ENCODE data around the gene CCDC102A. TPM values are rescaled to one million over a fixed set of nuclear protein-coding genes. Genes with fewer than 3 reads are reported as not detected.

The CCDC102A gene
- total and polyA plus RNA-seq, 9 of the 15 experiments (the other 6 are each of a cell fraction or from before 2014, with no cell fraction given) = 0.03 to 4.9 (median 1.4) TPM

DNA sequence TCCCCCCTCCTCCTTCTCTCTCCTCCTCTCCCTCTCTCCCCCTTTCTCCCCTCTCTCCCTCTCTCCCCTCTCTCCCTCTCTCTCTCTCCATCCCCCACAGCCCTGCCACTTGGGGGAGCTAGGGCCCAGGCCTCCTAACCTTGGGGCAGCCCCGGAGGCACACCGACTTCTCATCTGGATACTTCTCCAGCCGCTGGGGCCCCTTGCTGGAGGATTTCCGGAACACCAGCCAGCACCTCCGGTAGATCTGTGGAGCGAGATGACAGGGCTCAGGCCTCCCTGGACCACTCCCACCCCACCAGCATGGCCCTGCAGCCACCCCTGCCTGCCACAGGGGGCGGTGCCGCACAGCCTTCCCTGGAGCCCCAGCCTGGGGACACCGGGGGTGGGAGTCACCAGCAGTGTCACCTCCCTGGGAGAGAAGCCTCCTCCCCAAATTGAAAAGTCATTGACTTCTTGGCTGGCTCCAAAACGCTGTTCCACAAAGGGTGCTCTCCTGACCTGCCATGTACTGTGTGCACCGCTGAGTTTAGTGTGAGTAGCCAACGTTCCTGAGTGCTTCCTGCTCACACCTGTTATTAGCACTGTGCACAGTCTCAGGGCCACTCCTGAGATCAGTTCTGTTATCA lies 60.5 kb downstream of the CCDC102A start (continued):
- TF ChIP-seq, protein P1, sequence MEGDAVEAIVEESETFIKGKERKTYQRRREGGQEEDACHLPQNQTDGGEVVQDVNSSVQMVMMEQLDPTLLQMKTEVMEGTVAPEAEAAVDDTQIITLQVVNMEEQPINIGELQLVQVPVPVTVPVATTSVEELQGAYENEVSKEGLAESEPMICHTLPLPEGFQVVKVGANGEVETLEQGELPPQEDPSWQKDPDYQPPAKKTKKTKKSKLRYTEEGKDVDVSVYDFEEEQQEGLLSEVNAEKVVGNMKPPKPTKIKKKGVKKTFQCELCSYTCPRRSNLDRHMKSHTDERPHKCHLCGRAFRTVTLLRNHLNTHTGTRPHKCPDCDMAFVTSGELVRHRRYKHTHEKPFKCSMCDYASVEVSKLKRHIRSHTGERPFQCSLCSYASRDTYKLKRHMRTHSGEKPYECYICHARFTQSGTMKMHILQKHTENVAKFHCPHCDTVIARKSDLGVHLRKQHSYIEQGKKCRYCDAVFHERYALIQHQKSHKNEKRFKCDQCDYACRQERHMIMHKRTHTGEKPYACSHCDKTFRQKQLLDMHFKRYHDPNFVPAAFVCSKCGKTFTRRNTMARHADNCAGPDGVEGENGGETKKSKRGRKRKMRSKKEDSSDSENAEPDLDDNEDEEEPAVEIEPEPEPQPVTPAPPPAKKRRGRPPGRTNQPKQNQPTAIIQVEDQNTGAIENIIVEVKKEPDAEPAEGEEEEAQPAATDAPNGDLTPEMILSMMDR (IDR thresholded peaks at IDR 0.05 in 2 of 3, conservative IDR thresholded peaks at IDR 0.05 in 1 of 3; ENCODE audit: insufficient read depth in 2 of 3, low read depth in 1 of 3, low read length in 3 of 3) = peak; percentile 84 to 88 (median 88)
- TF ChIP-seq, protein P2, sequence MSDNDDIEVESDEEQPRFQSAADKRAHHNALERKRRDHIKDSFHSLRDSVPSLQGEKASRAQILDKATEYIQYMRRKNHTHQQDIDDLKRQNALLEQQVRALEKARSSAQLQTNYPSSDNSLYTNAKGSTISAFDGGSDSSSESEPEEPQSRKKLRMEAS (CRISPR knock-in tag; IDR thresholded peaks at IDR 0.05) = 0 out of 2 replicates have a peak, but pooled peaks have one; percentile 16
- TF ChIP-seq ZNF124 (CRISPR knock-in tag; IDR thresholded peaks at IDR 0.05) (no peak), ZNF224 (CRISPR knock-in tag; IDR thresholded peaks at IDR 0.05) (no peak), ZEB2 (IDR thresholded peaks at IDR 0.05) (0 out of 2 replicates have a peak, but pooled peaks have one; percentile 22), RCOR1 (IDR thresholded peaks at IDR 0.05; ENCODE audit: borderline replicate concordance in 1 of 2, low read depth in 2 of 2, low read length in 2 of 2) (peak in 1 of 2 experiments; percentile 64; a peak in 2 of 4 replicates), RB1 (IDR thresholded peaks at IDR 0.05; ENCODE audit: low read depth) (peak; percentile 40), RAD21 (CRISPR knock-in tag; conservative IDR thresholded peaks at IDR 0.05 in 1 of 2, IDR thresholded peaks at IDR 0.05 in 1 of 2) (peak; percentile 59 to 72; a peak in 3 of 4 replicates), HCFC1 (IDR thresholded peaks at IDR 0.05; ENCODE audit: low read depth, low read length) (0 out of 2 replicates have a peak, but pooled peaks have one; percentile 20), PYGO2 (tag; IDR thresholded peaks at IDR 0.05) (no peak), POLR2G (IDR thresholded peaks at IDR 0.05; ENCODE audit: low read depth, low read length) (no peak), ZKSCAN1 (IDR thresholded peaks at IDR 0.05; ENCODE audit: low read depth, low read length) (peak; percentile 11; the same call in 1 of the 2 replicates), SRF (CRISPR knock-in tag; IDR thresholded peaks at IDR 0.05) (peak in 1 of 2 experiments; percentile 94; a peak in 1 of 4 replicates), XRCC5 (IDR thresholded peaks at IDR 0.05; ENCODE audit: low read depth, low read length) (peak; percentile 53; the same call in 1 of the 2 replicates), KDM4B (IDR thresholded peaks at IDR 0.05; ENCODE audit: borderline replicate concordance in 2 of 2, low read depth in 1 of 2) (0 out of 4 replicates have a peak, but pooled peaks of 1 of the 2 experiments have one; percentile 22)
- TF ChIP-seq, protein P3, sequence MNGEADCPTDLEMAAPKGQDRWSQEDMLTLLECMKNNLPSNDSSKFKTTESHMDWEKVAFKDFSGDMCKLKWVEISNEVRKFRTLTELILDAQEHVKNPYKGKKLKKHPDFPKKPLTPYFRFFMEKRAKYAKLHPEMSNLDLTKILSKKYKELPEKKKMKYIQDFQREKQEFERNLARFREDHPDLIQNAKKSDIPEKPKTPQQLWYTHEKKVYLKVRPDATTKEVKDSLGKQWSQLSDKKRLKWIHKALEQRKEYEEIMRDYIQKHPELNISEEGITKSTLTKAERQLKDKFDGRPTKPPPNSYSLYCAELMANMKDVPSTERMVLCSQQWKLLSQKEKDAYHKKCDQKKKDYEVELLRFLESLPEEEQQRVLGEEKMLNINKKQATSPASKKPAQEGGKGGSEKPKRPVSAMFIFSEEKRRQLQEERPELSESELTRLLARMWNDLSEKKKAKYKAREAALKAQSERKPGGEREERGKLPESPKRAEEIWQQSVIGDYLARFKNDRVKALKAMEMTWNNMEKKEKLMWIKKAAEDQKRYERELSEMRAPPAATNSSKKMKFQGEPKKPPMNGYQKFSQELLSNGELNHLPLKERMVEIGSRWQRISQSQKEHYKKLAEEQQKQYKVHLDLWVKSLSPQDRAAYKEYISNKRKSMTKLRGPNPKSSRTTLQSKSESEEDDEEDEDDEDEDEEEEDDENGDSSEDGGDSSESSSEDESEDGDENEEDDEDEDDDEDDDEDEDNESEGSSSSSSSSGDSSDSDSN (IDR thresholded peaks at IDR 0.05; ENCODE audit: borderline replicate concordance in 1 of 2, low read depth in 2 of 2, low read length in 2 of 2) = peak in 1 of 2 experiments; percentile 81; a peak in 1 of 4 replicates
- TF ChIP-seq, protein P4, sequence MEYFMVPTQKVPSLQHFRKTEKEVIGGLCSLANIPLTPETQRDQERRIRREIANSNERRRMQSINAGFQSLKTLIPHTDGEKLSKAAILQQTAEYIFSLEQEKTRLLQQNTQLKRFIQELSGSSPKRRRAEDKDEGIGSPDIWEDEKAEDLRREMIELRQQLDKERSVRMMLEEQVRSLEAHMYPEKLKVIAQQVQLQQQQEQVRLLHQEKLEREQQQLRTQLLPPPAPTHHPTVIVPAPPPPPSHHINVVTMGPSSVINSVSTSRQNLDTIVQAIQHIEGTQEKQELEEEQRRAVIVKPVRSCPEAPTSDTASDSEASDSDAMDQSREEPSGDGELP (CRISPR knock-in tag; IDR thresholded peaks at IDR 0.05; ENCODE audit: borderline replicate concordance) = peak; percentile 73

All from K562 (cell line).